ENCODE results near the gene GIMAP8.

- no peak for TF ChIP-seq CTCF (IDR thresholded peaks at IDR 0.05; ENCODE audit: low read depth, low read length)
- no peak for TF ChIP-seq POLR2A (IDR thresholded peaks at IDR 0.05; ENCODE audit: extremely low read depth, insufficient read length)
- no peak for TF ChIP-seq MYC (IDR thresholded peaks at IDR 0.05; ENCODE audit: low read depth, low read length)
- TF ChIP-seq MAX (IDR thresholded peaks at IDR 0.05; ENCODE audit: low read depth, low read length) = no peak
Observed at GRCh38 chr7:150451833-150452461, 1.5 kb downstream of the GIMAP8 start.

Measured in NB4 (cell line).